SK-N-SH treated with all-trans-retinoic acid at 6 μM for 48 hours (cell line): ENCODE measurements around the gene AKAP12.

Experiments
- ATAC-seq: fragments of 200-7000 bp; cut with Tn5 transposase; 3 replicates; pipeline ENCODE4 v1.9.1; 2020; ENCODE audit warnings: mild to moderate bottlenecking, moderate library complexity
- BACH2 ChIP-seq: fragments of 250-450 bp; sonication (Bioruptor Pico); IDR thresholded peaks from 2 replicates; pipeline ENCODE4 v1.9.0; 2021; ENCODE audit warnings: mild to moderate bottlenecking, borderline replicate concordance
- ESRRG ChIP-seq: fragments of 250-450 bp; sonication (Bioruptor Pico); IDR thresholded peaks from 2 replicates; pipeline ENCODE4 v1.6.1; 2021; ENCODE audit warnings: mild to moderate bottlenecking
- GLIS3 ChIP-seq: fragments of 250-450 bp; sonication (Bioruptor Pico); IDR thresholded peaks from 2 replicates; pipeline ENCODE4 v1.5.0; 2020; ENCODE audit warnings: mild to moderate bottlenecking, moderate library complexity
- ISL1 ChIP-seq: fragments of 250-450 bp; sonication (Bioruptor Pico); IDR thresholded peaks from 2 replicates; pipeline ENCODE4 v2.1.2; 2022; ENCODE audit warnings: mild to moderate bottlenecking, moderate library complexity
- PPARA ChIP-seq: fragments of 250-450 bp; sonication (Bioruptor Pico); IDR thresholded peaks from 2 replicates; pipeline ENCODE4 v1.5.0; 2020; ENCODE audit warnings: mild to moderate bottlenecking, borderline replicate concordance
- RARB ChIP-seq: fragments of 250-450 bp; sonication (Bioruptor Pico); IDR thresholded peaks from 2 replicates; pipeline ENCODE4 v1.8.0; 2021; ENCODE audit warnings: mild to moderate bottlenecking, moderate library complexity
- SNAI2 ChIP-seq: fragments of 250-450 bp; sonication (Bioruptor Pico); IDR thresholded peaks from 2 replicates; pipeline ENCODE4 v1.5.0; 2020; ENCODE audit warnings: mild to moderate bottlenecking, moderate library complexity
- TCF4 ChIP-seq: fragments of 250-450 bp; sonication (Bioruptor Pico); IDR thresholded peaks from 2 replicates; pipeline ENCODE4 v1.8.0; 2021; ENCODE audit warnings: mild to moderate bottlenecking, moderate library complexity, borderline replicate concordance
- TOX ChIP-seq: fragments of 250-450 bp; sonication (Bioruptor Pico); IDR thresholded peaks from 2 replicates; pipeline ENCODE4 v1.8.0; 2021; ENCODE audit warnings: mild to moderate bottlenecking, moderate library complexity, borderline replicate concordance
- ZC3H10 ChIP-seq: fragments of 250-450 bp; sonication (Bioruptor Pico); IDR thresholded peaks from 2 replicates; pipeline ENCODE4 v1.5.1; 2021; ENCODE audit warnings: mild to moderate bottlenecking, moderate library complexity
- ZFP3 ChIP-seq: fragments of 250-450 bp; sonication (Bioruptor Pico); IDR thresholded peaks from 2 replicates; pipeline ENCODE4 v1.5.0; 2020; ENCODE audit warnings: mild to moderate bottlenecking, moderate library complexity
- ZNF565 ChIP-seq: fragments of 450-650 bp; formaldehyde crosslinking; conservative IDR thresholded peaks from 2 replicates; pipeline ENCODE4 v1.5.0; 2020; ENCODE audit warnings: low read depth, mild to moderate bottlenecking, moderate library complexity
- ZNF70 ChIP-seq: fragments of 450-650 bp; formaldehyde crosslinking; IDR thresholded peaks from 2 replicates; pipeline ENCODE4 v1.5.0; 2020; ENCODE audit warnings: mild to moderate bottlenecking, moderate library complexity
- ZNF8 ChIP-seq: fragments of 450-650 bp; formaldehyde crosslinking; IDR thresholded peaks from 2 replicates; pipeline ENCODE4 v1.5.0; 2020; ENCODE audit warnings: mild to moderate bottlenecking, moderate library complexity
- TF ChIP-seq, protein P1 (sequence below): fragments of 250-450 bp; sonication (Bioruptor Pico); IDR thresholded peaks from 2 replicates; pipeline ENCODE4 v1.8.0; 2020; ENCODE audit warnings: mild to moderate bottlenecking, moderate library complexity, borderline replicate concordance
- TF ChIP-seq, protein P2 (sequence below): fragments of 250-450 bp; sonication (Bioruptor Pico); IDR thresholded peaks from 2 replicates; pipeline ENCODE4 v1.8.0; 2021; ENCODE audit warnings: low read depth, mild to moderate bottlenecking, moderate library complexity, borderline replicate concordance
- TF ChIP-seq, protein P3 (sequence below): fragments of 250-450 bp; sonication (Bioruptor Pico); IDR thresholded peaks from 2 replicates; pipeline ENCODE4 v1.5.0; 2020; ENCODE audit warnings: mild to moderate bottlenecking, moderate library complexity

Gene AKAP12

DNA sequence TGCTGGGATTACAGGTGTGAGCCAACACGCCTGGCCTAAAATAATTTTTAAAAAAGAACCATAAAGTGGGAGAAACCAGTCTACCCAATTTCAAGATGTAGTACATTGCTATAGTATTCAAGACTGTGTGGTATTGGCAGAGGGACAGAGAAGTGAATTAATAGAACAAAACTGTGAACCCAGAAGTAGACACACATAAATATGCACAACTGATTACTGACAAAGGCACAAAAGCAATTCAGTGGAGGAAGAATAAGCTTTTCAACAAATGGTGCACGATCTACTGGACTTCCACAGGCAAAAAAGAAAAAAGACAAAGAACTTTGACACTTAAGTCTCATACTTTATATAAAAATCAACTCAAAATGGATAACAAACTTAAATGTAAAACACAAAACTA lies 136.1 kb downstream of the AKAP12 start (continued):
- TF ChIP-seq ZFP3 (CRISPR knock-in tag) (no peak), ISL1 (no peak), GLIS3 (CRISPR knock-in tag) (no peak), ZC3H10 (CRISPR knock-in tag) (no peak)

DNA sequence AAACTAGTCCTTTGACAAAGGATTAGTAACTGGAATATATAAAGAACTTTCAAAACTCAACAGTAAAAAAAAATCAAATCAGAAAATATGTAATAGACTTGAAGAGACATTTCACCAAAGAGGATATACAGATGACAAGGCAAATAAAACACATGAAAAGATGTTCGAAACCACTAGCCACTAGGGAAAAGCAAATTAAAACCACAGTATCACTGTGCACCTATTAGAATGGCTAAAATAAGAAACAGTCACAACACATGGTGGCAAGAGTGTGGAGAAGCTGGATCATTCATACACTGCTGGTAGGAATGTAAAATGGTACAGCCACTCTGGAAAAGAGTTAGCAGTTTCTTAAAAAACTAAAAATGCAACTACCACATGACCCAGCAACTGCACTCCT lies 136.7 kb downstream of the AKAP12 start:
- no peak for TF ChIP-seq PPARA (CRISPR knock-in tag)
- no peak for TF ChIP-seq ZNF8 (CRISPR knock-in tag)
- no peak for TF ChIP-seq ISL1
- TF ChIP-seq, protein P1, sequence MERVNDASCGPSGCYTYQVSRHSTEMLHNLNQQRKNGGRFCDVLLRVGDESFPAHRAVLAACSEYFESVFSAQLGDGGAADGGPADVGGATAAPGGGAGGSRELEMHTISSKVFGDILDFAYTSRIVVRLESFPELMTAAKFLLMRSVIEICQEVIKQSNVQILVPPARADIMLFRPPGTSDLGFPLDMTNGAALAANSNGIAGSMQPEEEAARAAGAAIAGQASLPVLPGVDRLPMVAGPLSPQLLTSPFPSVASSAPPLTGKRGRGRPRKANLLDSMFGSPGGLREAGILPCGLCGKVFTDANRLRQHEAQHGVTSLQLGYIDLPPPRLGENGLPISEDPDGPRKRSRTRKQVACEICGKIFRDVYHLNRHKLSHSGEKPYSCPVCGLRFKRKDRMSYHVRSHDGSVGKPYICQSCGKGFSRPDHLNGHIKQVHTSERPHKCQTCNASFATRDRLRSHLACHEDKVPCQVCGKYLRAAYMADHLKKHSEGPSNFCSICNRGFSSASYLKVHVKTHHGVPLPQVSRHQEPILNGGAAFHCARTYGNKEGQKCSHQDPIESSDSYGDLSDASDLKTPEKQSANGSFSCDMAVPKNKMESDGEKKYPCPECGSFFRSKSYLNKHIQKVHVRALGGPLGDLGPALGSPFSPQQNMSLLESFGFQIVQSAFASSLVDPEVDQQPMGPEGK (CRISPR knock-in tag) = no peak
- TF ChIP-seq SNAI2 (CRISPR knock-in tag) = no peak
- TF ChIP-seq ZNF565 (CRISPR knock-in tag) = no peak
- TF ChIP-seq ESRRG (CRISPR knock-in tag) = no peak
- TF ChIP-seq, protein P2, sequence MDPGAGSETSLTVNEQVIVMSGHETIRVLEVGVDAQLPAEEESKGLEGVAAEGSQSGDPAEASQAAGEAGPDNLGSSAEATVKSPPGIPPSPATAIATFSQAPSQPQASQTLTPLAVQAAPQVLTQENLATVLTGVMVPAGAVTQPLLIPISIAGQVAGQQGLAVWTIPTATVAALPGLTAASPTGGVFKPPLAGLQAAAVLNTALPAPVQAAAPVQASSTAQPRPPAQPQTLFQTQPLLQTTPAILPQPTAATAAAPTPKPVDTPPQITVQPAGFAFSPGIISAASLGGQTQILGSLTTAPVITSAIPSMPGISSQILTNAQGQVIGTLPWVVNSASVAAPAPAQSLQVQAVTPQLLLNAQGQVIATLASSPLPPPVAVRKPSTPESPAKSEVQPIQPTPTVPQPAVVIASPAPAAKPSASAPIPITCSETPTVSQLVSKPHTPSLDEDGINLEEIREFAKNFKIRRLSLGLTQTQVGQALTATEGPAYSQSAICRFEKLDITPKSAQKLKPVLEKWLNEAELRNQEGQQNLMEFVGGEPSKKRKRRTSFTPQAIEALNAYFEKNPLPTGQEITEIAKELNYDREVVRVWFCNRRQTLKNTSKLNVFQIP (CRISPR knock-in tag) = no peak
- TF ChIP-seq ZFP3 (CRISPR knock-in tag) = no peak
- no peak for ATAC-seq

DNA sequence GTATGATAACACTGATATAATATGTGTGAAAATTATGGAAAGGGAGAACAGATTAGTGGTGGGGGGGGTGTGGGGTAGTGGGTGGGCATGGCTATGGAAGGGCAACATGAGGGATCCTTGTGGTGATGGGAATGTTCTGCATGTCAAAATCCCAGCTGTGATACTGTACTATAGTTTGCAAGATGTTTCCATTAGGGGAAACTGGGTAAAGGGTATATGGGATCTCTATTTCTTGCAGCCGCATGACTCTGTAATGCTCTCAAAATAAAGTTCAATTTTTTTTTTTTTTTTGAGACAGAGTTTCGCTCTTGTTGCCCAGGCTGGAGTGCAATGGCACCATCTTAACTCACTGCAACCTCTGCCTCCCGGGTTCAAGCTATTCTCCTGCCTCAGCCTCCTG lies 137.3 kb downstream of the AKAP12 start:
- no peak for ATAC-seq

DNA sequence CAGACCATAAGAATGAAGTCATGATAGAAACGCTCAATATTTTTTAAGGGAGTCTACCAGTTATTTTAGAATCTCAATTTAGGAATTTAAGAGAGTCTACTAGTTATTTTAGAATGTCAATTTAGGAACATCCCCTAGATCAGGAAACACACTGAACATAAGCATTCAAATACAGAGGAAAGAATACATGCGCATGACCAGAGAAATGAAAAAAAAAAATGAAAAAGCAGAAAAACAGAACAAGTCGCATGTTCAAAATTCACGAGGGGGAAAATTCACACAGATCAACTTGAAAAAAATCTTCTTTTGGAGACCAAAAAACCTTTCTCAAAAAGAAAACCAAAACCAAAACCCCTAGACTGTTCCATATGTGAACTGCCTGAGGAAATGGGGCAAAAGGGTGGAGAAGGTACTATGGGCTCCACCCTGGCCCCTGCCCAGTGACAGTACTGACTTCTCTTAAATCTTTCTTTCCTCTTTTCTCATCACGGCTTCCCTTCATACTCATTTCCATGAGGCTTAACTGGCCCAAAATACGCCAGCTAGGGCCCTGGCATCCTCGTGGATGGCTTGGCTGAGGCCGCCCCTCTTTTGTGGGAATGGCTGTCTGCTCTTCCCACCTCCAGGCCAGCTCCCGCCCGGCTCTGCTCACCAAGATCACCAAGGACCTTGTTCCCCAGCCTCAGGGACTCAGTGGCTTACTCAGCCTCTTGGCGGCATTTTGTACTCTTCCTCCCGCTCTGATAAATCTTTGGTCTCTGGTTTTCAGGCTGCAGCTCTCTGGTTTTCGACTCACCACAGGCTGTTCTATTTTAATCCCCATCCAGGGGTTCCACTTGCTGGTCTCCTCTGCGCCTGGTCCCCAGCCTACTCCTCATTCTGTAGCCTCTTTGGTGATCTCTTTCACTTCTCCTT lies 140.4 kb downstream of the AKAP12 start:
- ATAC-seq = peak; percentile 21; the same call in 2 of the 3 replicates
- TF ChIP-seq, protein P2 (CRISPR knock-in tag) = no peak

More for the DNA sequence above, 137.3 kb downstream of the AKAP12 start:
- TF ChIP-seq ISL1 (no peak), SNAI2 (CRISPR knock-in tag) (no peak), TCF4 (no peak)
- TF ChIP-seq, all 23 proteins: peak for 0

DNA sequence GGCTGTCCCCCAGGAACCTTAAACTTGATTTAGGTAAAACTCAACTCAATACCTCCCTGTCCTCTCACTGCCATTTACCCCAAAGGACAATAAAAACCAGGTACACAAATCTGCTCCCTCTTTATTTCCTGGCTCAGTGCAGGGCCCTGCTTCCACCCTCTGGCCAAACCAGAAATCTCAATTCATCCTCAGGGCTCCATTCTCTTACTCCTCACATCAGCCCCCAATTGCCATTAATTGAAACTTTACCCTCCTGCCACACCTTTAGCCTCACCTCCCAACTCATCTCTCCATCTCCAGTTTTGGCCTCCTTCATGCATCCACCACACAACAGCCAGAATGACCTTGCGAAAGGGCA lies 141.1 kb downstream of the AKAP12 start:
- TF ChIP-seq TOX (no peak), TCF4 (no peak), ZNF70 (CRISPR knock-in tag) (no peak), SNAI2 (CRISPR knock-in tag) (no peak), RARB (CRISPR knock-in tag) (no peak), BACH2 (CRISPR knock-in tag) (no peak)
- TF ChIP-seq, protein P3, sequence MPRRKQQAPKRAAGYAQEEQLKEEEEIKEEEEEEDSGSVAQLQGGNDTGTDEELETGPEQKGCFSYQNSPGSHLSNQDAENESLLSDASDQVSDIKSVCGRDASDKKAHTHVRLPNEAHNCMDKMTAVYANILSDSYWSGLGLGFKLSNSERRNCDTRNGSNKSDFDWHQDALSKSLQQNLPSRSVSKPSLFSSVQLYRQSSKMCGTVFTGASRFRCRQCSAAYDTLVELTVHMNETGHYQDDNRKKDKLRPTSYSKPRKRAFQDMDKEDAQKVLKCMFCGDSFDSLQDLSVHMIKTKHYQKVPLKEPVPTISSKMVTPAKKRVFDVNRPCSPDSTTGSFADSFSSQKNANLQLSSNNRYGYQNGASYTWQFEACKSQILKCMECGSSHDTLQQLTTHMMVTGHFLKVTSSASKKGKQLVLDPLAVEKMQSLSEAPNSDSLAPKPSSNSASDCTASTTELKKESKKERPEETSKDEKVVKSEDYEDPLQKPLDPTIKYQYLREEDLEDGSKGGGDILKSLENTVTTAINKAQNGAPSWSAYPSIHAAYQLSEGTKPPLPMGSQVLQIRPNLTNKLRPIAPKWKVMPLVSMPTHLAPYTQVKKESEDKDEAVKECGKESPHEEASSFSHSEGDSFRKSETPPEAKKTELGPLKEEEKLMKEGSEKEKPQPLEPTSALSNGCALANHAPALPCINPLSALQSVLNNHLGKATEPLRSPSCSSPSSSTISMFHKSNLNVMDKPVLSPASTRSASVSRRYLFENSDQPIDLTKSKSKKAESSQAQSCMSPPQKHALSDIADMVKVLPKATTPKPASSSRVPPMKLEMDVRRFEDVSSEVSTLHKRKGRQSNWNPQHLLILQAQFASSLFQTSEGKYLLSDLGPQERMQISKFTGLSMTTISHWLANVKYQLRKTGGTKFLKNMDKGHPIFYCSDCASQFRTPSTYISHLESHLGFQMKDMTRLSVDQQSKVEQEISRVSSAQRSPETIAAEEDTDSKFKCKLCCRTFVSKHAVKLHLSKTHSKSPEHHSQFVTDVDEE (CRISPR knock-in tag) = no peak
- TF ChIP-seq, all 23 proteins: peak for 0
- ATAC-seq = peak; percentile 28; the same call in 1 of the 3 replicates
